WTC11 (cell line): ENCODE results near the gene CAV3. TPM values are rescaled to one million over a fixed set of nuclear protein-coding genes. Genes with fewer than 3 reads are reported as not detected.

Experiments
- ATAC-seq: fragments of 200-7000 bp; cut with Tn5 transposase; 2 replicates; pipeline ENCODE4 v1.10.0; 2021; ENCODE audit warnings: mild to moderate bottlenecking, moderate library complexity
- CTCF ChIA-PET: fragments of 300-600 bp; sonication (Branson Sonifier 250); formaldehyde crosslinking; loops from one replicate; lab custom pipeline; 2021; ENCODE audit warnings: antibody characterized with exemption; lab: Charles Lee
- POLR2A ChIA-PET: fragments of 350-600 bp; sonication (Branson Sonifier 250); formaldehyde crosslinking; loops from one replicate; lab custom pipeline; 2021; ENCODE audit warnings: antibody characterized with exemption; lab: Charles Lee
- DNase-seq: peaks from one replicate; pipeline ENCODE4 v3.0.0; 2021; ENCODE audit warnings: low spot score
- H3K27ac Mint-ChIP-seq: 2 replicates; pipeline ENCODE4 v1.8.0; 2021; ENCODE audit warnings: mixed read lengths
- H3K27me3 Mint-ChIP-seq: 2 replicates; pipeline ENCODE4 v1.8.0; 2021; ENCODE audit warnings: low read depth, mild to moderate bottlenecking, moderate library complexity, mixed read lengths
- H3K36me3 Mint-ChIP-seq: 2 replicates; pipeline ENCODE4 v1.8.0; 2021; ENCODE audit warnings: mixed read lengths
- H3K4me1 Mint-ChIP-seq: 2 replicates; pipeline ENCODE4 v1.8.0; 2022; ENCODE audit warnings: mixed read lengths
- H3K4me3 Mint-ChIP-seq: 2 replicates; pipeline ENCODE4 v1.8.0; 2021; ENCODE audit warnings: mild to moderate bottlenecking, moderate library complexity, mixed read lengths
- H3K9me3 Mint-ChIP-seq: 2 replicates; pipeline ENCODE4 v1.8.0; 2021; ENCODE audit warnings: mixed read lengths
- CDX4 ChIP-seq: fragments of 250-450 bp; sonication (Bioruptor Pico); IDR thresholded peaks from 2 replicates; pipeline ENCODE4 v1.9.0; 2021; ENCODE audit warnings: moderate library complexity, mild to moderate bottlenecking, inconsistent platforms, borderline replicate concordance
- EMX1 ChIP-seq: fragments of 250-450 bp; sonication (Bioruptor Pico); IDR thresholded peaks from 2 replicates; pipeline ENCODE4 v1.8.0; 2021; ENCODE audit warnings: mild to moderate bottlenecking
- ESRRA ChIP-seq: sonication (generic); formaldehyde crosslinking; IDR thresholded peaks from 2 replicates; pipeline ENCODE4 v1.8.1; 2022; ENCODE audit warnings: mild to moderate bottlenecking, missing genetic modification reagents, borderline replicate concordance
- KAT7 ChIP-seq: sonication (generic); formaldehyde crosslinking; IDR thresholded peaks from 2 replicates; pipeline ENCODE4 v1.8.1; 2023; ENCODE audit warnings: missing genetic modification reagents, mild to moderate bottlenecking, borderline replicate concordance
- MXD4 ChIP-seq: fragments of 250-450 bp; sonication (Bioruptor Pico); IDR thresholded peaks from 2 replicates; pipeline ENCODE4 v1.8.0; 2021; ENCODE audit warnings: mild to moderate bottlenecking, moderate library complexity, borderline replicate concordance
- NFE2L1 ChIP-seq: sonication (generic); formaldehyde crosslinking; IDR thresholded peaks from 2 replicates; pipeline ENCODE4 v1.8.1; 2023; ENCODE audit warnings: missing genetic modification reagents
- PREB ChIP-seq: sonication (generic); formaldehyde crosslinking; IDR thresholded peaks from 2 replicates; pipeline ENCODE4 v1.8.1; 2022; ENCODE audit warnings: mild to moderate bottlenecking, missing genetic modification reagents, moderate library complexity, borderline replicate concordance
- SOX15 ChIP-seq: fragments of 250-450 bp; sonication (Bioruptor Pico); IDR thresholded peaks from 2 replicates; pipeline ENCODE4 v1.9.0; 2021; ENCODE audit warnings: mild to moderate bottlenecking
- TEAD4 ChIP-seq: sonication (generic); formaldehyde crosslinking; IDR thresholded peaks from 2 replicates; pipeline ENCODE4 v1.8.0; 2022; ENCODE audit warnings: mild to moderate bottlenecking, missing genetic modification reagents
- ZNF281 ChIP-seq: sonication (generic); formaldehyde crosslinking; IDR thresholded peaks from 2 replicates; pipeline ENCODE4 v1.8.0; 2023; ENCODE audit warnings: mild to moderate bottlenecking, missing genetic modification reagents
- ZNF416 ChIP-seq: fragments of 250-450 bp; sonication (Bioruptor Pico); IDR thresholded peaks from 2 replicates; pipeline ENCODE4 v1.9.0; 2021; ENCODE audit warnings: mild to moderate bottlenecking, inconsistent platforms
- ZSCAN18 ChIP-seq: fragments of 250-450 bp; sonication (Bioruptor Pico); IDR thresholded peaks from 2 replicates; pipeline ENCODE4 v2.1.2; 2022; ENCODE audit warnings: mild to moderate bottlenecking, moderate library complexity
- total RNA-seq: library from RNA; stranded (reverse); gene quantifications from 3 replicates; pipeline ENCODE4 v1.2.3, GENCODE V29; 2021
- TF ChIP-seq, protein P1 (sequence below): sonication (generic); formaldehyde crosslinking; IDR thresholded peaks from 2 replicates; pipeline ENCODE4 v1.8.1; 2023; ENCODE audit warnings: mild to moderate bottlenecking, missing genetic modification reagents, moderate library complexity
- TF ChIP-seq, protein P2 (sequence below): sonication (generic); formaldehyde crosslinking; IDR thresholded peaks from 2 replicates; pipeline ENCODE4 v1.8.1; 2022; ENCODE audit warnings: mild to moderate bottlenecking, moderate library complexity, missing genetic modification reagents
- TF ChIP-seq, protein P3 (sequence below): sonication (generic); formaldehyde crosslinking; IDR thresholded peaks from 2 replicates; pipeline ENCODE4 v1.8.1; 2023; ENCODE audit warnings: mild to moderate bottlenecking, missing genetic modification reagents, borderline replicate concordance
- TF ChIP-seq, protein P4 (sequence below): sonication (generic); formaldehyde crosslinking; IDR thresholded peaks from 2 replicates; pipeline ENCODE4 v1.8.1; 2023; ENCODE audit warnings: mild to moderate bottlenecking, missing genetic modification reagents, moderate library complexity
- TF ChIP-seq, protein P5 (sequence below): sonication (generic); formaldehyde crosslinking; conservative IDR thresholded peaks from 2 replicates; pipeline ENCODE4 v1.8.1; 2022; ENCODE audit warnings: mild to moderate bottlenecking, missing genetic modification reagents

The CAV3 gene
- total RNA-seq, 1 experiment from 2014 or later = not detected

DNA sequence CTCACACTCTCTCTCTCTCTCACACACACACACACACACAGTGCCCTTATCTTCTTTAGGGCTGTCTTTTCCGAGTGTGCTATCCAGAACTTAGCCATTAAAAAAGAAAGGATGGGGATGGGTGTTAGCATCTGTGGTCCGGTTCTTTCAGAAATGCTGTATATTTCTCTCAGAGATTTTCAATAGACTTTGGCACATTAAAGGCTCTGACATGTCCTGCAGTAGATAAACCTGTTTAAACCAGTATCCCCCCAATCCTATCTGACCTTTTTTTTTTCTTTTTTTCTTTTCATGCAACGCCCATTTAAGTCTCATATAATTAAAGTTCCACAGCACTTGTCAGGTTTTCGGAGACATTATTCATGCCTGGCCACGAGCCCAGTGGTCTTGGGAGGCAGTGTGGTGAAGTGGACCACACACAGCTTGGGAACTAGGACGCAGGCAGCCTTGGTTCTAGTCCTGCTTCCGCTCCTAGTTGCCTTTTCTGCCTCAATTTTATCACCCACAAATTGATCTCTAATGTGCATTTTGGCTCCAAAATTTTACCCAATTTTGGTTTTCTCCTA lies 13.3 kb downstream of the CAV3 start (continued):
- TF ChIP-seq ZSCAN18 (CRISPR knock-in tag) = no peak
- TF ChIP-seq ESRRA (CRISPR knock-in tag) = no peak
- TF ChIP-seq EMX1 = no peak
- TF ChIP-seq MXD4 (CRISPR knock-in tag) = no peak
- TF ChIP-seq, protein P1, sequence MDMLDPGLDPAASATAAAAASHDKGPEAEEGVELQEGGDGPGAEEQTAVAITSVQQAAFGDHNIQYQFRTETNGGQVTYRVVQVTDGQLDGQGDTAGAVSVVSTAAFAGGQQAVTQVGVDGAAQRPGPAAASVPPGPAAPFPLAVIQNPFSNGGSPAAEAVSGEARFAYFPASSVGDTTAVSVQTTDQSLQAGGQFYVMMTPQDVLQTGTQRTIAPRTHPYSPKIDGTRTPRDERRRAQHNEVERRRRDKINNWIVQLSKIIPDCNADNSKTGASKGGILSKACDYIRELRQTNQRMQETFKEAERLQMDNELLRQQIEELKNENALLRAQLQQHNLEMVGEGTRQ = no peak
- no peak for TF ChIP-seq ZNF416 (CRISPR knock-in tag)
- TF ChIP-seq KAT7 (CRISPR knock-in tag) = no peak
- TF ChIP-seq PREB (CRISPR knock-in tag) = no peak
- TF ChIP-seq, protein P2, sequence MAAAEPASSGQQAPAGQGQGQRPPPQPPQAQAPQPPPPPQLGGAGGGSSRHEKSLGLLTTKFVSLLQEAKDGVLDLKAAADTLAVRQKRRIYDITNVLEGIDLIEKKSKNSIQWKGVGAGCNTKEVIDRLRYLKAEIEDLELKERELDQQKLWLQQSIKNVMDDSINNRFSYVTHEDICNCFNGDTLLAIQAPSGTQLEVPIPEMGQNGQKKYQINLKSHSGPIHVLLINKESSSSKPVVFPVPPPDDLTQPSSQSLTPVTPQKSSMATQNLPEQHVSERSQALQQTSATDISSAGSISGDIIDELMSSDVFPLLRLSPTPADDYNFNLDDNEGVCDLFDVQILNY (CRISPR knock-in tag) = no peak
- TF ChIP-seq TEAD4 (CRISPR knock-in tag) = no peak

GRCh38 chr3:8749316-8749715 lies 15.7 kb downstream of the CAV3 start:
- DNase-seq (no peak), ATAC-seq (no peak)
- Mint-ChIP-seq H3K4me1 (no peaks in the 10 kb centered on the region), H3K36me3 (no peaks in the 10 kb centered on the region), H3K4me3 (no peak overlapping the region), H3K9me3 (no peaks in the 10 kb centered on the region), H3K27ac (no peak overlapping the region), H3K27me3 (no peaks in the 10 kb centered on the region; the same call in 1 of the 2 replicates)
- POLR2A ChIA-PET = no interaction called here
- CTCF ChIA-PET = interaction anchor here (1.4 kb wide), 1 partner anchor 20 kb away, joined by 7 read pairs; the partner anchor contains the start of gene OXTR
- TF ChIP-seq SOX15 (CRISPR knock-in tag) (no peak), PREB (CRISPR knock-in tag) (no peak), NFE2L1 (CRISPR knock-in tag) (no peak), CDX4 (CRISPR knock-in tag) (no peak), ZSCAN18 (CRISPR knock-in tag) (no peak), ZNF281 (CRISPR knock-in tag) (no peak)
- TF ChIP-seq, protein P3, sequence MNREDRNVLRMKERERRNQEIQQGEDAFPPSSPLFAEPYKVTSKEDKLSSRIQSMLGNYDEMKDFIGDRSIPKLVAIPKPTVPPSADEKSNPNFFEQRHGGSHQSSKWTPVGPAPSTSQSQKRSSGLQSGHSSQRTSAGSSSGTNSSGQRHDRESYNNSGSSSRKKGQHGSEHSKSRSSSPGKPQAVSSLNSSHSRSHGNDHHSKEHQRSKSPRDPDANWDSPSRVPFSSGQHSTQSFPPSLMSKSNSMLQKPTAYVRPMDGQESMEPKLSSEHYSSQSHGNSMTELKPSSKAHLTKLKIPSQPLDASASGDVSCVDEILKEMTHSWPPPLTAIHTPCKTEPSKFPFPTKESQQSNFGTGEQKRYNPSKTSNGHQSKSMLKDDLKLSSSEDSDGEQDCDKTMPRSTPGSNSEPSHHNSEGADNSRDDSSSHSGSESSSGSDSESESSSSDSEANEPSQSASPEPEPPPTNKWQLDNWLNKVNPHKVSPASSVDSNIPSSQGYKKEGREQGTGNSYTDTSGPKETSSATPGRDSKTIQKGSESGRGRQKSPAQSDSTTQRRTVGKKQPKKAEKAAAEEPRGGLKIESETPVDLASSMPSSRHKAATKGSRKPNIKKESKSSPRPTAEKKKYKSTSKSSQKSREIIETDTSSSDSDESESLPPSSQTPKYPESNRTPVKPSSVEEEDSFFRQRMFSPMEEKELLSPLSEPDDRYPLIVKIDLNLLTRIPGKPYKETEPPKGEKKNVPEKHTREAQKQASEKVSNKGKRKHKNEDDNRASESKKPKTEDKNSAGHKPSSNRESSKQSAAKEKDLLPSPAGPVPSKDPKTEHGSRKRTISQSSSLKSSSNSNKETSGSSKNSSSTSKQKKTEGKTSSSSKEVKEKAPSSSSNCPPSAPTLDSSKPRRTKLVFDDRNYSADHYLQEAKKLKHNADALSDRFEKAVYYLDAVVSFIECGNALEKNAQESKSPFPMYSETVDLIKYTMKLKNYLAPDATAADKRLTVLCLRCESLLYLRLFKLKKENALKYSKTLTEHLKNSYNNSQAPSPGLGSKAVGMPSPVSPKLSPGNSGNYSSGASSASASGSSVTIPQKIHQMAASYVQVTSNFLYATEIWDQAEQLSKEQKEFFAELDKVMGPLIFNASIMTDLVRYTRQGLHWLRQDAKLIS (CRISPR knock-in tag) = no peak
- TF ChIP-seq, protein P4, sequence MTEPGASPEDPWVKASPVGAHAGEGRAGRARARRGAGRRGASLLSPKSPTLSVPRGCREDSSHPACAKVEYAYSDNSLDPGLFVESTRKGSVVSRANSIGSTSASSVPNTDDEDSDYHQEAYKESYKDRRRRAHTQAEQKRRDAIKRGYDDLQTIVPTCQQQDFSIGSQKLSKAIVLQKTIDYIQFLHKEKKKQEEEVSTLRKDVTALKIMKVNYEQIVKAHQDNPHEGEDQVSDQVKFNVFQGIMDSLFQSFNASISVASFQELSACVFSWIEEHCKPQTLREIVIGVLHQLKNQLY (CRISPR knock-in tag) = no peak
- TF ChIP-seq, protein P5, sequence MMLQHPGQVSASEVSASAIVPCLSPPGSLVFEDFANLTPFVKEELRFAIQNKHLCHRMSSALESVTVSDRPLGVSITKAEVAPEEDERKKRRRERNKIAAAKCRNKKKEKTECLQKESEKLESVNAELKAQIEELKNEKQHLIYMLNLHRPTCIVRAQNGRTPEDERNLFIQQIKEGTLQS (CRISPR knock-in tag) = no peak
